ENCODE measurements around the gene CDH16.

GRCh38 chr16:66891797-66892196 lies 26.9 kb downstream of the CDH16 start:
- TF ChIP-seq CTCF (IDR thresholded peaks at IDR 0.05; ENCODE audit: low read length) (no peak), EZH2 (IDR thresholded peaks at IDR 0.05; ENCODE audit: borderline replicate concordance, low read length) (no peak)

Measured in OCI-LY1 (cell line).